Neural cell (in vitro differentiated cells): Measurements from ENCODE around the gene SERPINA6. TPM values are rescaled to one million over a fixed set of nuclear protein-coding genes. Genes with fewer than 3 reads are reported as not detected.

ENCODE experiments used
- H2AFZ ChIP-seq: fragments of 200-600, 300-800 bp; sonication (generic), shearing (Covaris generic); 2 replicates; pipeline ENCODE4 v1.6.0; 2014; ENCODE audit warnings: low read depth, mild to moderate bottlenecking, antibody characterized with exemption, low read length, moderate library complexity
- H3F3A ChIP-seq: fragments of 200-600 bp; shearing (Covaris generic); 2 replicates; pipeline ENCODE4 v1.6.1; 2016; ENCODE audit warnings: mild to moderate bottlenecking, moderate library complexity, mixed read lengths, antibody characterized with exemption, low read length; ENCODE audit not compliant: insufficient read depth, poor library complexity, severe bottlenecking
- H3K27ac ChIP-seq: fragments of 200-600, 300-800 bp; sonication (generic), shearing (Covaris generic); 2 replicates; pipeline ENCODE4 v1.5.1; 2014; ENCODE audit warnings: mild to moderate bottlenecking, low read length, moderate library complexity
- H3K27me3 ChIP-seq: fragments of 300-800, 200-600 bp; sonication (generic), shearing (Covaris generic); 2 replicates; pipeline ENCODE4 v1.6.0; 2014; ENCODE audit warnings: mild to moderate bottlenecking, low read depth, low read length, moderate library complexity; ENCODE audit not compliant: insufficient read depth
- H3K36me3 ChIP-seq: fragments of 300-800, 200-600 bp; sonication (generic), shearing (Covaris generic); 2 replicates; pipeline ENCODE4 v1.5.1; 2014; ENCODE audit warnings: mild to moderate bottlenecking, antibody characterized with exemption, low read length, moderate library complexity; ENCODE audit not compliant: insufficient read depth
- H3K4me2 ChIP-seq: fragments of 300-800, 200-600 bp; sonication (generic), shearing (Covaris generic); 2 replicates; pipeline ENCODE4 v1.6.0; 2014; ENCODE audit warnings: mild to moderate bottlenecking, low read length
- H3K4me3 ChIP-seq: fragments of 300-800, 200-600 bp; sonication (generic), shearing (Covaris generic); 2 replicates; pipeline ENCODE4 v1.5.1; 2014; ENCODE audit warnings: mild to moderate bottlenecking, low read length, moderate library complexity
- H3K79me2 ChIP-seq: fragments of 200-600 bp; shearing (Covaris generic); replicated peaks from 2 replicates; pipeline ENCODE4 v1.6.0; 2014; ENCODE audit warnings: mild to moderate bottlenecking, low read length, moderate library complexity; ENCODE audit not compliant: insufficient read depth
- H3K9ac ChIP-seq: fragments of 300-800, 200-600 bp; sonication (generic), shearing (Covaris generic); 2 replicates; pipeline ENCODE4 v1.6.1; 2016; ENCODE audit warnings: mild to moderate bottlenecking, low read length, mixed read lengths
- H3K9me2 ChIP-seq: fragments of 200-600 bp; shearing (Covaris generic); 2 replicates; pipeline ENCODE4 v1.6.1; 2016; ENCODE audit warnings: mild to moderate bottlenecking, low read length, mixed read lengths; ENCODE audit not compliant: insufficient read depth
- H3K9me3 ChIP-seq: fragments of 200-600, 300-800 bp; sonication (generic), shearing (Covaris generic); 2 replicates; pipeline ENCODE4 v1.6.1; 2016; ENCODE audit warnings: mild to moderate bottlenecking, mixed run types, low read length, moderate library complexity, mixed read lengths
- H4K20me1 ChIP-seq: fragments of 200-600 bp; shearing (Covaris generic); 2 replicates; pipeline ENCODE4 v1.6.1; 2016; ENCODE audit warnings: mild to moderate bottlenecking, mixed run types; ENCODE audit not compliant: insufficient read depth
- EP300 ChIP-seq: fragments of 450-650 bp; conservative IDR thresholded peaks from 2 replicates; pipeline ENCODE4 v1.6.1; 2014; ENCODE audit warnings: antibody characterized with exemption, mild to moderate bottlenecking, moderate library complexity; ENCODE audit not compliant: poor library complexity, severe bottlenecking
- EZH2 ChIP-seq: fragments of 200-600, 300-800 bp; shearing (Covaris generic), sonication (generic); IDR thresholded peaks from 2 replicates; pipeline ENCODE4 v1.6.1; 2014; ENCODE audit warnings: antibody characterized with exemption, low read length, borderline replicate concordance, mild to moderate bottlenecking; ENCODE audit not compliant: insufficient read depth, poor library complexity, severe bottlenecking
- MXI1 ChIP-seq: fragments of 450-650 bp; conservative IDR thresholded peaks from 2 replicates; pipeline ENCODE4 v1.6.1; 2014; ENCODE audit warnings: antibody characterized with exemption, mild to moderate bottlenecking; ENCODE audit not compliant: poor library complexity, severe bottlenecking
- POLR2AphosphoS5 ChIP-seq: IDR thresholded peaks from 2 replicates; pipeline ENCODE4 v1.6.1; 2012
- RAD21 ChIP-seq: fragments of 450-650 bp; conservative IDR thresholded peaks from 2 replicates; pipeline ENCODE4 v1.6.1; 2014; ENCODE audit warnings: antibody characterized with exemption, mild to moderate bottlenecking, moderate library complexity
- SMC3 ChIP-seq: fragments of 450-650 bp; conservative IDR thresholded peaks from 2 replicates; pipeline ENCODE4 v1.6.1; 2014; ENCODE audit warnings: antibody characterized with exemption, mild to moderate bottlenecking, moderate library complexity; ENCODE audit not compliant: poor library complexity
- TAF1 ChIP-seq: IDR thresholded peaks from 2 replicates; pipeline ENCODE4 v1.6.1; 2012; ENCODE audit warnings: low read depth
- polyA plus RNA-seq: library from polyadenylated mRNA; depleted of rRNA; stranded (reverse); fragments of >200 nt; gene quantifications from 2 replicates; pipeline ENCODE4 v1.2.3, GENCODE V29; 2014
- TF ChIP-seq, protein P1 (sequence below): fragments of 450-650 bp; IDR thresholded peaks from 2 replicates; pipeline ENCODE4 v1.5.1; 2014; ENCODE audit warnings: antibody characterized with exemption, mild to moderate bottlenecking, moderate library complexity; ENCODE audit not compliant: poor library complexity, severe bottlenecking
- TF ChIP-seq, protein P2 (sequence below): IDR thresholded peaks from 2 replicates; pipeline ENCODE4 v1.6.1; 2012; ENCODE audit warnings: borderline replicate concordance

SERPINA6 gene
- polyA plus RNA-seq, 1 donor from 2014 or later, result not detected

DNA sequence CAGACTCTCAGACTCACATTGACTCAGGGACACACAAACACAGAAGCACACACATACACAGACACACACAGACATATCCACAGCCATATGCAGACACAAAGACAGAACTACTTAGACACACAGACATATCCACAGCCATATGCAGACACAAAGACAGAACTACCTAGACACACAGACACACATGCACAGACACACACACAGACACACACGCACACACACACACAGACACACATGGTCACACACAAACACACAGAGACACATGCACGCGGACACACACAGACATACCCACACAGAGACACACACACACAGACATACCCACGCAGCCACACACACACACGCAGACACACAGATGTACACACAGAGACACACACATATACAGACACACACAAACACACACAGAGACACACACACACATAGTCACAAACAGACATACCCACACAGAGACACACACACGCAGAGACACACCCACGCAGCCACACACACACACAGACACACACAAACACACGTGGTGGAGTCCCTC lies 39.5 kb upstream of the SERPINA6 start:
- no peaks in the 10 kb centered on the region for H3K79me2 ChIP-seq
- no peak overlapping the region for H3K4me2 ChIP-seq
- no peak for TF ChIP-seq SMC3
- TF ChIP-seq RAD21, result no peak
- TF ChIP-seq, protein P1, sequence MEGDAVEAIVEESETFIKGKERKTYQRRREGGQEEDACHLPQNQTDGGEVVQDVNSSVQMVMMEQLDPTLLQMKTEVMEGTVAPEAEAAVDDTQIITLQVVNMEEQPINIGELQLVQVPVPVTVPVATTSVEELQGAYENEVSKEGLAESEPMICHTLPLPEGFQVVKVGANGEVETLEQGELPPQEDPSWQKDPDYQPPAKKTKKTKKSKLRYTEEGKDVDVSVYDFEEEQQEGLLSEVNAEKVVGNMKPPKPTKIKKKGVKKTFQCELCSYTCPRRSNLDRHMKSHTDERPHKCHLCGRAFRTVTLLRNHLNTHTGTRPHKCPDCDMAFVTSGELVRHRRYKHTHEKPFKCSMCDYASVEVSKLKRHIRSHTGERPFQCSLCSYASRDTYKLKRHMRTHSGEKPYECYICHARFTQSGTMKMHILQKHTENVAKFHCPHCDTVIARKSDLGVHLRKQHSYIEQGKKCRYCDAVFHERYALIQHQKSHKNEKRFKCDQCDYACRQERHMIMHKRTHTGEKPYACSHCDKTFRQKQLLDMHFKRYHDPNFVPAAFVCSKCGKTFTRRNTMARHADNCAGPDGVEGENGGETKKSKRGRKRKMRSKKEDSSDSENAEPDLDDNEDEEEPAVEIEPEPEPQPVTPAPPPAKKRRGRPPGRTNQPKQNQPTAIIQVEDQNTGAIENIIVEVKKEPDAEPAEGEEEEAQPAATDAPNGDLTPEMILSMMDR, result no peak
- no peaks in the 10 kb centered on the region for H3K27me3 ChIP-seq
- H3K9ac ChIP-seq, result no peak overlapping the region
- no peaks in the 10 kb centered on the region for H3F3A ChIP-seq
- H3K27ac ChIP-seq, result no peak overlapping the region
- H2AFZ ChIP-seq, result no peak overlapping the region
- no peak overlapping the region for H3K4me3 ChIP-seq
- H4K20me1 ChIP-seq, result no peaks in the 10 kb centered on the region
- no peaks in the 10 kb centered on the region for H3K9me3 ChIP-seq
- H3K36me3 ChIP-seq, result no peaks in the 10 kb centered on the region
- no peaks in the 10 kb centered on the region for H3K9me2 ChIP-seq

DNA sequence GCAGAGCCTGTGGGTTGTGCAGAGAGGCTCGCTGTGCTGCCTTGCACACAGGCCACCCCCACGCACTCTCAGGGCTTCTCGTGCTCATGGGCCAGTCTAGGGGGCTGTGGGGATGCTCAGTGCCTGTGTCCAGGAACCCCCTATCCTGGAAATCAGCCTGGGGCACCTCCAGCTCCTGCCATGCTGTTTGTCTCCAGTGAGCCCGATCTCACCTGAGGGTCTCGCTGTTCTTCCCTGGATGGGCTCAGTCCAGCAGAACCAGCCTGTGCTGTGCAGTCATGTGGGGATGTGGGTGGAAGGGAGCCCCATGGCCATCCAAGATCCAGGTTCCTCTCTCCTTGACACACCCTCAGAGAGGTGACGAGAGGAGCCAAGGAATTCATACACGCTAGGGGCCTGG lies 38.5 kb upstream of the SERPINA6 start:
- no peak overlapping the region for H3K9ac ChIP-seq
- no peak for TF ChIP-seq SMC3
- TF ChIP-seq MXI1, result no peak
- TF ChIP-seq, protein P2, sequence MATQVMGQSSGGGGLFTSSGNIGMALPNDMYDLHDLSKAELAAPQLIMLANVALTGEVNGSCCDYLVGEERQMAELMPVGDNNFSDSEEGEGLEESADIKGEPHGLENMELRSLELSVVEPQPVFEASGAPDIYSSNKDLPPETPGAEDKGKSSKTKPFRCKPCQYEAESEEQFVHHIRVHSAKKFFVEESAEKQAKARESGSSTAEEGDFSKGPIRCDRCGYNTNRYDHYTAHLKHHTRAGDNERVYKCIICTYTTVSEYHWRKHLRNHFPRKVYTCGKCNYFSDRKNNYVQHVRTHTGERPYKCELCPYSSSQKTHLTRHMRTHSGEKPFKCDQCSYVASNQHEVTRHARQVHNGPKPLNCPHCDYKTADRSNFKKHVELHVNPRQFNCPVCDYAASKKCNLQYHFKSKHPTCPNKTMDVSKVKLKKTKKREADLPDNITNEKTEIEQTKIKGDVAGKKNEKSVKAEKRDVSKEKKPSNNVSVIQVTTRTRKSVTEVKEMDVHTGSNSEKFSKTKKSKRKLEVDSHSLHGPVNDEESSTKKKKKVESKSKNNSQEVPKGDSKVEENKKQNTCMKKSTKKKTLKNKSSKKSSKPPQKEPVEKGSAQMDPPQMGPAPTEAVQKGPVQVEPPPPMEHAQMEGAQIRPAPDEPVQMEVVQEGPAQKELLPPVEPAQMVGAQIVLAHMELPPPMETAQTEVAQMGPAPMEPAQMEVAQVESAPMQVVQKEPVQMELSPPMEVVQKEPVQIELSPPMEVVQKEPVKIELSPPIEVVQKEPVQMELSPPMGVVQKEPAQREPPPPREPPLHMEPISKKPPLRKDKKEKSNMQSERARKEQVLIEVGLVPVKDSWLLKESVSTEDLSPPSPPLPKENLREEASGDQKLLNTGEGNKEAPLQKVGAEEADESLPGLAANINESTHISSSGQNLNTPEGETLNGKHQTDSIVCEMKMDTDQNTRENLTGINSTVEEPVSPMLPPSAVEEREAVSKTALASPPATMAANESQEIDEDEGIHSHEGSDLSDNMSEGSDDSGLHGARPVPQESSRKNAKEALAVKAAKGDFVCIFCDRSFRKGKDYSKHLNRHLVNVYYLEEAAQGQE, result no peak
- TF ChIP-seq POLR2AphosphoS5, result no peak
- TF ChIP-seq EP300, result no peak
- no peak for TF ChIP-seq EZH2
- TF ChIP-seq, protein P1, result no peak
- TF ChIP-seq RAD21, result no peak
- no peak for TF ChIP-seq TAF1

More for the DNA sequence above, 38.5 kb upstream of the SERPINA6 start:
- H4K20me1 ChIP-seq, result no peaks in the 10 kb centered on the region
- no peaks in the 10 kb centered on the region for H3K36me3 ChIP-seq
- no peak overlapping the region for H2AFZ ChIP-seq
- H3K27ac ChIP-seq, result no peak overlapping the region
- no peak overlapping the region for H3K4me3 ChIP-seq
- no peaks in the 10 kb centered on the region for H3F3A ChIP-seq
- H3K9me2 ChIP-seq, result no peaks in the 10 kb centered on the region
- no peak overlapping the region for H3K4me2 ChIP-seq
- no peaks in the 10 kb centered on the region for H3K9me3 ChIP-seq
- no peaks in the 10 kb centered on the region for H3K79me2 ChIP-seq
- H3K27me3 ChIP-seq, result no peaks in the 10 kb centered on the region
